Activated T-cell treated with anti-CD3 and anti-CD28 coated beads, Interleukin-2, amount 50 U/mL, for 72 hours (primary cell): ENCODE results near the gene KRIT1. TPM values are rescaled to one million over a fixed set of nuclear protein-coding genes. Genes with fewer than 3 reads are reported as not detected.
"Not testable (repeated sequence)": the region's sequence is repeated elsewhere in the genome, so short reads cannot be mapped to it uniquely, and the experiment has no call there.

Experiments
- ATAC-seq, 2 donors: fragments of 150-1000 bp; cut with Tn5 transposase; replicated peaks in 1 of 2; 2 replicates each; pipeline ENCODE4 v1.10.0; 2021; ENCODE audit warnings: moderate library complexity in 2 of 2, mild to moderate bottlenecking in 1 of 2
- DNase-seq, 2 donors: peaks; one replicate each; pipeline ENCODE4 v3.0.0; 2021 to 2022; ENCODE audit warnings: mixed read lengths in 1 of 2
- H3K27ac Mint-ChIP-seq: one replicate; pipeline ENCODE4 v1.8.0; 2022; ENCODE audit warnings: mild to moderate bottlenecking, moderate library complexity, mixed read lengths
- H3K27me3 Mint-ChIP-seq: one replicate; pipeline ENCODE4 v1.8.0; 2022; ENCODE audit warnings: low read depth, mixed read lengths
- H3K36me3 Mint-ChIP-seq, 2 donors: one replicate each; pipeline ENCODE4 v1.8.0; 2022; ENCODE audit warnings: mixed read lengths in 2 of 2, mild to moderate bottlenecking in 1 of 2; ENCODE audit not compliant: insufficient read depth in 2 of 2
- H3K4me1 Mint-ChIP-seq: one replicate; pipeline ENCODE4 v1.8.0; 2022; ENCODE audit warnings: low read depth, mixed read lengths
- H3K4me3 Mint-ChIP-seq, 2 donors: one replicate each; pipeline ENCODE4 v1.8.0; 2022; ENCODE audit warnings: mild to moderate bottlenecking in 2 of 2, mixed read lengths in 2 of 2, moderate library complexity in 2 of 2
- H3K9me3 Mint-ChIP-seq, 2 donors: one replicate each; pipeline ENCODE4 v1.8.0; 2022; ENCODE audit warnings: mixed read lengths in 2 of 2
- total RNA-seq, 2 donors: library from RNA; stranded (reverse); gene quantifications; one replicate each; pipeline ENCODE4 v1.2.3, GENCODE V29; 2022

The KRIT1 gene
- total RNA-seq, 2 donors from 2014 or later = 35.4 to 44.8 TPM

DNA sequence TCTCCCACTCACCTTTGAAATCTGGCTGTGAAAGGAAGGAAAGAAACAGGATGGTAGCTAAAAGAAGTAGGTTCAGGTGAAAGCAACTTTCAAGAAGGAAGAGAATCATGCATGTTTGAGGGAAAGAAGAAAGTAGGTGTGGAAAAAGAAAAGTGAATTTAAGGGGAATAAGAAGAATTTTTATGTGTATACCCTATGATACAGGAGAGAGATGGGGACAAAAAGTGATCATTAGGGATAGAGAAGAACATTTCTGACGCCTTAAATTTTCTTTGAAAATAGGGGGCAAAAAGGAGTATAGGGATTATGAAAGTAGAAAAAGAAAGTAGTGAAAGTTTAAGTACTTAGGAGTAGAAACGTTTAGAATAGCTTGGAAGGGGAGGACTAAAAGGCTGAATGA is 15.2 kb downstream of the KRIT1 start:
- ATAC-seq (no peak), DNase-seq (no peak)
- H3K4me3 Mint-ChIP-seq = no peak overlapping the region
- H3K27ac Mint-ChIP-seq = peak overlapping the region; percentile 16
- no peaks in the 10 kb centered on the region for H3K27me3 Mint-ChIP-seq
- peaks cover 16 to 41% of the 10 kb centered on the region in 2 donors for H3K36me3 Mint-ChIP-seq
- peaks cover 3 to 6% of the 10 kb centered on the region in 2 donors for H3K9me3 Mint-ChIP-seq
- H3K4me1 Mint-ChIP-seq = peaks cover 13% of the 10 kb centered on the region

DNA sequence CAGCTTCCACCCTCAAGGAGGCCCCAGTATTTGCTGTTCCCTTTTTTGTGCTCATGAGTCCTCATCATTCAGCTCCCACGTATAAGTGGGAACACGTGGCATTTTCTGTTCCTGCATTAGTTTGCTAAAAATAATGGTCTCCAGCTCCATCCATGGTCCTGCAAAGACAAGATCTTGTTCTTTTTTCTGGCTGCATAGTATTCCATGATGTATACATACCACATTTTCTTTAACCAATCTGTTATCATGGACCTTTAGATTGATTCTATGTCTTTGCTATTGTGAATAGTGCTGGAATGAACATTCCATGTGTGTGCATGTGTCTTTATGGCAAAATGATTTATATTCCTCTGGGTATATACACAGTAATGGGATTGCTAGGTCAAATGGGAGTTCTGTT is 17.0 kb downstream of the KRIT1 start:
- H3K9me3 Mint-ChIP-seq = peaks cover 3 to 6% of the 10 kb centered on the region in 2 donors
- H3K4me3 Mint-ChIP-seq = no peak overlapping the region
- H3K4me1 Mint-ChIP-seq = peaks cover 13% of the 10 kb centered on the region
- no peak overlapping the region for H3K27ac Mint-ChIP-seq
- peaks cover 18 to 45% of the 10 kb centered on the region in 2 donors for H3K36me3 Mint-ChIP-seq
- ATAC-seq = no peak
- DNase-seq = no peak
- no peaks in the 10 kb centered on the region for H3K27me3 Mint-ChIP-seq

DNA sequence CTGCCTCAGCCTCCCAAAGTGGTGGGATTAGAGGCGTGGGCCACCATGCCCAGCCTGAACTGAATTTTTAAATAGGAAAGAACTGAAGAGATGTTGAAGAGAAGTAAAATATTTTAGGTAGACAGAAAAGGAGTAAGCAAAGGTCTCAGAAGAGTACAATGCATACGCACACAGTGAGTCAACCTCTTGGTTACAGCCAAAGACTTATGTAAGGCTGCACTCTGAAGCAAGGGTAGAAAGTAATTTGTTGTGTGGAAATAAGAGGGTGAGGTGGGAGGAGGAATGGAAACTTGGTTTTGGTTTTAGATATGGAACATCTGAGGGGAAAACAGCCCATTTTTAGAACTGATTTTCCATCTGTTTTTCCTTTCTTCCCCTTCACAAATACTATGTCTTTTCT is 17.6 kb downstream of the KRIT1 start:
- H3K27ac Mint-ChIP-seq = no peak overlapping the region
- H3K36me3 Mint-ChIP-seq = peaks cover 18 to 44% of the 10 kb centered on the region in 2 donors
- no peaks in the 10 kb centered on the region for H3K27me3 Mint-ChIP-seq
- H3K4me3 Mint-ChIP-seq = no peak overlapping the region
- H3K9me3 Mint-ChIP-seq = peaks cover 3 to 6% of the 10 kb centered on the region in 2 donors
- DNase-seq (no peak), ATAC-seq (no peak)
- H3K4me1 Mint-ChIP-seq = peaks cover 13% of the 10 kb centered on the region

DNA sequence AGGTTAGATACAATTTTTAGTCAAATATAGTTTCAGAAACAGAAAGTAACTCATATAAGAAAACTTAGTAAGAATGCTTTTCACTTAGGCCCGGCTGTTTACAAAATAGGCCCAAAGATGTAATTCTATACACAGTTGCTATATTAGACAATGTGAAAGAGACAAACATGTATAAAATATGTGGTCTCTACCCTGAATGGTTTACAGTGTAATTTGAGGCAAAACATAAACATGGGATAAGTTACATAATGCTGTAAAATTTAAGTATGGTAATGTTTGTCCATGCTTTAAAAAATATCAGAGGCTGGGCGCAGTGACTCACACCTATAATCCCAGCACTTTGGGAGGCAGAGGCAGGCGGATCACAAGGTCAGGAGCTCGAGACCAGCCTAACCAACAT is 18.7 kb downstream of the KRIT1 start:
- Mint-ChIP-seq H3K36me3 (peaks cover 18 to 39% of the 10 kb centered on the region in 2 donors), H3K4me3 (no peak overlapping the region), H3K27ac (peak overlapping the region; percentile 60), H3K9me3 (peaks cover 3 to 6% of the 10 kb centered on the region in 2 donors), H3K27me3 (no peaks in the 10 kb centered on the region), H3K4me1 (peaks cover 13% of the 10 kb centered on the region)
- DNase-seq (no peak), ATAC-seq (no peak)

DNA sequence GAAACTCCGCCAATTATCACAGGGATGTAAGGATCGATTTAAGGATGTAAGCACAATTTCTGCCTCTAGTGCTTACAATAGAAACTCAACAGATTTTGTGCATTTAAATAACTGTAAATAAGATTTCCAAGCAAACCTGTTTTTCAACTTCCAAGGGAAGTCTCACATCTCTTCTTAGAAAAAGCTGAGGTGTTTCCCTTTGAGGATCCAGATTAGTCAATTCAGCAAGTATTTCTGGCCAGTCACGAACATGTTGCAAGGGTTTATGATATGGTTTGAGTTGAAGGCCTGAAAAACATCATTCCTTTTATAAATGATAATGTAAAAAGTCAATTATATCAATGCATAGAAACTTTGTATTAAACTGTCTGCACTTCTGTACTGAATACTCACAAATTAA is 23.9 kb downstream of the KRIT1 start:
- Mint-ChIP-seq H3K36me3 (peaks cover 8 to 39% of the 10 kb centered on the region in 2 donors), H3K4me1 (no peaks in the 10 kb centered on the region), H3K4me3 (no peak overlapping the region), H3K9me3 (no peaks in the 10 kb centered on the region), H3K27ac (no peak overlapping the region), H3K27me3 (no peaks in the 10 kb centered on the region)
- DNase-seq (no peak), ATAC-seq (no peak)

DNA sequence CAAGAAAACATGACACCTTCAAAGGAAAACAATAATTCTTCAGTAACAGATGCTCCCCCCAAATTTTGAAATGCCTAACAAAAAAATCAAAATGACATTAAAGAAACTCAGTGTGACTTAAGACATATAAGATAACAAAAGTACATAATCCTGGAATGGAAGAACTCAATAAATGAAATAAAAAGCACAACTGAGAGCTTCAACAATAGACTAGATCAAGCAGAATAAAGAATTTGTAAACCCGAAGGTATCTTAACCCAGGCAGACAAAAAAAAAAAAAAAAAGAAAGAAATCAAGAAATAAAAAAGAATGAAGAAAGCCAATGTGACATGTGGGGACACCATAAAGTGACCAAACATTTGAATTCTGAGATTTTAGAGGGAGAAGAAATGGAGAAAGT is 39.0 kb downstream of the KRIT1 start:
- no peak overlapping the region for H3K4me3 Mint-ChIP-seq
- DNase-seq (no peak), ATAC-seq (no peak)
- peaks cover 9% of the 10 kb centered on the region for H3K4me1 Mint-ChIP-seq
- peaks cover 5 to 8% of the 10 kb centered on the region in 2 donors for H3K9me3 Mint-ChIP-seq
- peaks cover 27 to 56% of the 10 kb centered on the region in 2 donors for H3K36me3 Mint-ChIP-seq
- no peaks in the 10 kb centered on the region for H3K27me3 Mint-ChIP-seq
- H3K27ac Mint-ChIP-seq = no peak overlapping the region

DNA sequence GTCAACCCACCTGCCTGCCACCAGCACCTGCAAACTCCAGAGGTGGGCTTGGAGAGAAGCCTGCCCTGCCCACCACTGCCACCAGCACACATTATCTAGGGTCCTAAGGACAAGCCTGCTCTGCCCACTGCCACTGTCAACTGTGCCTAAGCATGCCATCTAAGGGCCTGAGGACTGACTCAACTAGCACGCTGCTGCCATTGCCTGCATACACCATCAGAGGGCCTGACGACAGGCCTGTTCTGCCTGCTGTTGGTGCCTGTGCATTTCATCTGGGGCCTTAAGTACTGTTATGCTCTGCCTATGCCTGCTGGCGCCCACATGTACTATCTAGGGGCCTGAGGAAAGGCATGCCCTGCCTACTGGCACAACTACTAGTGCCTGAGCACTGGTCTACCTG is 39.7 kb downstream of the KRIT1 start:
- ATAC-seq (no peak), DNase-seq (no peak)
- H3K27me3 Mint-ChIP-seq = no peaks in the 10 kb centered on the region
- H3K4me3 Mint-ChIP-seq = no peak overlapping the region
- H3K27ac Mint-ChIP-seq = no peak overlapping the region
- peaks cover 9% of the 10 kb centered on the region for H3K4me1 Mint-ChIP-seq
- H3K9me3 Mint-ChIP-seq = peaks cover 3 to 8% of the 10 kb centered on the region in 2 donors
- peaks cover 23 to 52% of the 10 kb centered on the region in 2 donors for H3K36me3 Mint-ChIP-seq

DNA sequence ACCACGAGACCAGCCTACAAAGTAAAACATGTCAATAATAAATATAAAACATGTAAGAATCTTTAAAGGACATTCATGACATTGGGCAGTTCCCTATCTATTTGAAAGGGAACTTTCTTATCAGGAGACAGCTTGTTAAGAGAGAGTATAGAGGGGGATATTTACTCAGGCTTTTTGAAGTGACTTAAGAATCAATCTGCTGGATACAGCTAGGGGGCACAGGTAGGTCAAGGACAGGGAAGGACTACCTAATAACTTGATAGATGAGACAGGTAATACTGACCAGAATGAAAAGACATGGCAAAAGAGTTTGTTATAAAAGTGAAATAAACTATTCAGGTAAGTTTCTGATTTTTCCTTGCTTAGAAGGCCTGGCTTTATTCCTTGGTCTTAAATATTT is 44.9 kb downstream of the KRIT1 start:
- ATAC-seq (no peak), DNase-seq (no peak)
- H3K4me1 Mint-ChIP-seq = peaks cover 5% of the 10 kb centered on the region
- H3K27me3 Mint-ChIP-seq = no peaks in the 10 kb centered on the region
- H3K4me3 Mint-ChIP-seq = no peak overlapping the region
- H3K9me3 Mint-ChIP-seq = no peaks in the 10 kb centered on the region
- no peak overlapping the region for H3K27ac Mint-ChIP-seq
- H3K36me3 Mint-ChIP-seq = peaks cover 7 to 20% of the 10 kb centered on the region in 2 donors

DNA sequence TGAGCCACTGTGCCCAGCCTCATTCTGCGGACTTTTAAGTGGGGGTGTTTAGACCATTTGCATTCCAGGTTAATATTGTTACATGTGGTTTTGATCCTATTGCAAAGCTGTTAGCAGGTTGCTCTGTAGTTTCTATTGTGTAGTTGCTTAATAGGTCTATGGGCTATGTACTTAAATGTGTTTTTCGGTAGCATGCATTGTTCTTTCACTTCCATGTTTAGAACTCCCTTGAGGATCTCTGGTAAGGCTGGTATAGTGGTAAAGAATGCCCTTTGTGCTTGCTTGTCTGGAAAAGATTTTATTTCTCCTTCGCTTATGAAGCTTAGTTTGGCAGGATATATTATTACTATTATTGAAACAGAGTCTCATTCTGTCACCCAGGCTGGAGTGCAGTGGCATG is 53.4 kb downstream of the KRIT1 start:
- DNase-seq (no peak), ATAC-seq (no peak)
- Mint-ChIP-seq H3K9me3 (peaks cover 20 to 22% of the 10 kb centered on the region in 2 donors), H3K4me1 (no peaks in the 10 kb centered on the region), H3K27ac (no peak overlapping the region), H3K27me3 (no peaks in the 10 kb centered on the region), H3K36me3 (peaks cover 21 to 34% of the 10 kb centered on the region in 2 donors), H3K4me3 (no peak overlapping the region)

DNA sequence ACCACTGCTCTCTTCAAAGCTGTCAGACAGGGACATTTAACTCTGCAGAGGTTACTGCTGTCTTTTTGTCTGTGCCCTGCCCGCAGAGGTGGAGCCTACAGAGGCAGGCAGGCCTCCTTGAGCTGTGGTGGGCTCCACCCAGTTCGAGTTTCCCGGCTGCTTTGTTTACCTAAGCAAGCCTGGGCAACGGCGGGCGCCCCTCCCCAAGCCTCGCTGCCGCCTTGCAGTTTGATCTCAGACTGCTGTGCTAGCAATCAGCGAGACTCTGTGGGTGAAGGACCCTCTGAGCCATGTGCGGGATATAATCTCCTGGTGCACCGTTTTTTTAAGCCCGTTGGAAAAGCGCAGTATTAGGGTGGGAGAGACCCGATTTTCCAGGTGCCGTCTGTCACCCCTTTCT is 56.5 kb downstream of the KRIT1 start:
- ATAC-seq, H3K4me1 Mint-ChIP-seq, H3K4me3 Mint-ChIP-seq, H3K27ac Mint-ChIP-seq, DNase-seq, H3K27me3 Mint-ChIP-seq: not testable (repeated sequence)
- Mint-ChIP-seq H3K9me3 (peaks cover 15 to 22% of the 10 kb centered on the region in 2 donors), H3K36me3 (peaks cover 17 to 32% of the 10 kb centered on the region in 2 donors)

DNA sequence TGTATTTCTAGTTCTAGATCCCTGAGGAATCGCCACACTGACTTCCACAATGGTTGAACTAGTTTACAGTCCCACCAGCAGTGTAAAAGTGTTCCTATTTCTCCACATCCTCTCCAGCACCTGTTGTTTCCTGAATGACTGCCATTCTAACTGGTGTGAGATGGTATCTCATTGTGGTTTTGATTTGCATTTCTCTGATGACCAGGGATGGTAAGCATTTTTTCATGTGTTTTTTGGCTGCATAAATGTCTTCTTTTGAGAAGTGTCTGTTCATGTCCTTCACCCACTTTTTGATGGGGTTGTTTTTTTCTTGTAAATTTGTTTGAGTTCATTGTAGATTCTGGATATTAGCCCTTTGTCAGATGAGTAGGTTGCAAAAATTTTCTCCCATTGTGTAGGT is 61.4 kb downstream of the KRIT1 start:
- H3K27ac Mint-ChIP-seq, H3K9me3 Mint-ChIP-seq, H3K27me3 Mint-ChIP-seq, ATAC-seq, H3K4me1 Mint-ChIP-seq, DNase-seq, H3K4me3 Mint-ChIP-seq: not testable (repeated sequence)
- peaks cover 4 to 11% of the 10 kb centered on the region in 2 donors for H3K36me3 Mint-ChIP-seq

DNA sequence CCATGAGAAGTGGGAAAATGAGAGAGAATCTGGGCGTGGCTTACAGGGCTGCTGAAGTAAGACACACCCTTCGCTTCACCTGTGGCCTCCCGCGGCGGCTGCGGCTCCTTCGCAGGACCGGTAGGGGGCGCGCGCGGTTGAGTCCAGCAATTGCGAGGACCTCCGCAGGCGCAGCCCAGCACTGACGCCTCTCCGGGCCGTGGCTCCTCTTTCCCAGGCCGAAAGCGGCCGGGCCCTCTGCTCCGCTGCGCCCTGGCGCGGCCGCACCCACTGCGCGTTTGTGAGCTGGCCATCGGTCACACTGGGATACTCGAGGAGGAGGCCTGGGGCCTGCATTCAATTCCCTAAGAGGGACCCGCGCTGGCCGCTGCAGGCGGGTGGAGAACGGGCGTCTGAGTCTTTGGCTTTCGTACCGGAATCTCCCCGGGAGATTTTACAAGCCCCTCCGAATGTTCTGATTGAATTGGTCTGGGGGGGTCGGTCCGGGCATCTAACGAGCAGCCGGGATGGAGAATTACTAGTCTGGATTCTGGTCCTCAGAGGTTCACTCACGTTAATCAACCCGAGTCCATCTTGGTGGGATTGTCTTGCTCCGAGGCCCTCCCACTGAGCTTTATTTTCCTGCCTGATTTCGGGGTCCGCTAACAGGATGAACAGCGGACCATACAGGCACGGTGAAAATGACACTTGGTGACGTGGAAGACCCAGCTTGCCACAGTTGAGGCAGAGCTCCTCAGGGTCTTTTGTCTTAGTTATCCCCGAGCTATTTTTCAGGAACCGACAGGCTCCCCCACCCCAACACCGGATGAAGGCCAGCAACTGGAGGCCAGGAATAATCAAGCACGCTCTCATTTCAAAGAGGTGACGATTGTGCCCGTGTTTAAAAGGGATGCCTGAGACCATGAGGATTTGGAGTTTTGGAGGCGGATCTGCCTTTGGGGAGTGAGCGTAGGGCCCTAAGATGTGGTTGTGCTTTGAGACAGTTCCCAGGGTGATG is 66.5 kb downstream of the KRIT1 start, which contains the start of gene LRRD1:
LRRD1 (minus strand) TSS at position 215 of the 997 bp plus-strand sequence. CDS start 13,940 bp downstream, outside the sequence.
- Mint-ChIP-seq H3K27ac (no peak within 1 kb of the TSS), H3K27me3 (no peaks in the 10 kb centered on the region), H3K4me3 (peak within 1 kb of the TSS; percentile 85 to 87), H3K4me1 (no peaks in the 10 kb centered on the region), H3K9me3 (no peaks in the 10 kb centered on the region), H3K36me3 (no peaks in the 10 kb centered on the region)
- DNase-seq (peak; percentile 92 to 96), ATAC-seq (peak; percentile 100)

DNA sequence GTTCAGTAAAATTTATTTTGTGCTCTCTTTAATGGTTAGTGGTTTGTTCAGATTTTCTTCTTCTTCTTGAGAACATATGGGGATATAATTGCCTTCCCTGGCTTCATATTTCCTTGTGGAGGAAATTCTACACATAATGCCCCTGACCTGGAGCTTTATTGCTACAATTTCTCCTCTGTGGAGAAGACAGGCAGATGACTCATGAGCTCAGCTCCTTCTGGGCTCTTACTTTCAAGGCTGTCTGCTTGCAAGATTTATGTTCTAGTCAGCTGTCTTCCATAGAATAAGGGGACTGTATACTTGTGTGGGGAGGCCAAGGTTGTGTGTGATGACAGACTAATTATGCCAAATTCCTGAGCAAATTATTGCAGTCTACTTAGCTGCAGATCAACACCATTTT is 68.4 kb downstream of the KRIT1 start:
- no peak for DNase-seq
- Mint-ChIP-seq H3K4me3 (no peak overlapping the region), H3K27ac (no peak overlapping the region), H3K9me3 (no peaks in the 10 kb centered on the region), H3K36me3 (no peaks in the 10 kb centered on the region), H3K27me3 (peaks cover 10% of the 10 kb centered on the region), H3K4me1 (no peaks in the 10 kb centered on the region)
- ATAC-seq = no peak
